GM19351 (cell line): ENCODE results near the gene TMEM243.
"Not testable (repeated sequence)": the region's sequence is repeated elsewhere in the genome, so short reads cannot be mapped to it uniquely, and the experiment has no call there.

Source experiments
- ATAC-seq: cut with Tn5 transposase; IDR thresholded peaks from one replicate; pipeline ENCODE4 v1.9.1; 2021; ENCODE audit warnings: mild to moderate bottlenecking, moderate library complexity; ENCODE audit not compliant: unreplicated experiment

The TMEM243 gene

DNA sequence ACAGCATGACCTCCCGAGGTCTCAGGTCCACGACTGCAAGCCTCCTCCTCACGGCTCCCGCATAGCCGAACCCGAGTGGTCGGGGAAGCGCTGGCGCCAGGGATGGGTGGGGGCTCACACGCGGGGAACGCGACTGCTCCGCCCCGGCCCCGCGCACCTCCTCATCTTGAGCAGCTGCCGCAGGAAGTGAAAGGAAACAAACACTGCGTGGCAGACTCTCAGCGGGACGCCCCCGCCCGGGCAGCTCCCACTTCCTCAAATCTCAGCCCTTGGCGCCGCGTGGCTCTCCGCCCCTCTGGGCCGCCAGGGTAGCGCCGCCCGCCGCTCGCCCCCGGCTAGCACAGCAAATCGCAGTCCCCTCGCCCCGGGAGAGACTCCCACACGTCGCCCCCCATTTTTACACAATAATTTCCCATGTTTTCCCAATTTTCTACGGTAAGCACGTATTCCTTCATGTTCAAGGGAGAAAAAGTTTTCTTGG, at the start of gene TMEM243:
Gene TMEM243 (minus strand): TSS at position 188 of the 481 bp plus-strand sequence. CDS start 229 bp downstream, outside the sequence.
- peak; percentile 46 for ATAC-seq

- peak; percentile 90 for ATAC-seq
Observed at GRCh38 chr7:87267239-87267900, 47.8 kb upstream of the TMEM243 start.

GRCh38 chr7:87263537-87263936, 44.0 kb upstream of the TMEM243 start:
- ATAC-seq: no peak

DNA sequence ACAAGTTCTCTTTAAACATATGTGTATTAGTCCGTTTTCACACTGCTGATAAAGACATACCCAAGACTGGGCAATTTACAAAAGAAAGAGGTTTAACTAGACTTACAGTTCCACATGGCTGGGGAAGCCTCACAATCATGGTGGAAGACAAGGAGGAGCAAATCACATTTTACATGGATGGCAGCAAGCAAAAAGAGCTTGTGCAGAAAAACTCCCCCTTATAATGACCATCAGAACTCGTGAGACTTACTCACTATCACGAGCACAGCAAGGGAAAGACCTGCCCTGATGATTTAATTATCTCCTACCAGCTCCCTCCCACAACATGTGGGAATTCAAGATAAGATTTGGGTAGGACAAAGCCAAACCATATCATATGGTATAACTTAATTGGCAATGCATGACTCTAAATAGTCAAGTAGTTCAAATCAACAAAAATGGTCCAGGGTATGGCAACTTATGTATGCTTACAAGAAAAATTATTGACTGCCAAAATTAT, 34.1 kb upstream of the TMEM243 start:
- ATAC-seq: no peak

GRCh38 chr7:87245671-87246070, 26.1 kb upstream of the TMEM243 start:
- ATAC-seq: not testable (repeated sequence)

DNA sequence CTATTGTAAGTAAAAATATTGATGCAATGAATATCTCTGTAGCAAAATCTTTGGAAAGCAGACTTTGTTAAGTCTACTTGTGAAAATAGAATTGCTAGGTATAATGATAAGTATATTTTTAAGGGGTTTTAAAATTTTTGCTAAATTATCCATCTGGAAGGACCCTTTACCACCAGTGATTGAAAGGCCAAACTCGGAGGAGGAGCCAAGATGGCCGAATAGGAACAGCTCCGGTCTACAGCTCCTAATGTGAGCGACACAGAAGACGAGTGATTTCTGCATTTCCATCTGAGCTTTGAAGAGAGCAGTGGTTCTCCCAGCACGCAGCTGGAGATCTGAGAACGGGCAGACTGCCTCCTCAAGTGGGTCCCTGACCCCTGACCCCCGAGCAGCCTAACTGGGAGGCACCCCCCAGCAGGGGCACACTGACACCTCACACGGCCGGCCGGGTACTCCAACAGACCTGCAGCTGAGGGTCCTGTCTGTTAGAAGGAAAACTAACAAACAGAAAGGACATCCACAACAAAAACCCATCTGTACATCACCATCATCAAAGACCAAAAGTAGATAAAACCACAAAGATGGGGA, 19.0 kb upstream of the TMEM243 start:
- not testable (repeated sequence) for ATAC-seq

GRCh38 chr7:87234949-87235348, 15.4 kb upstream of the TMEM243 start:
- ATAC-seq: no peak

- no peak for ATAC-seq
Observed at GRCh38 chr7:87231711-87232110, 12.2 kb upstream of the TMEM243 start.

DNA sequence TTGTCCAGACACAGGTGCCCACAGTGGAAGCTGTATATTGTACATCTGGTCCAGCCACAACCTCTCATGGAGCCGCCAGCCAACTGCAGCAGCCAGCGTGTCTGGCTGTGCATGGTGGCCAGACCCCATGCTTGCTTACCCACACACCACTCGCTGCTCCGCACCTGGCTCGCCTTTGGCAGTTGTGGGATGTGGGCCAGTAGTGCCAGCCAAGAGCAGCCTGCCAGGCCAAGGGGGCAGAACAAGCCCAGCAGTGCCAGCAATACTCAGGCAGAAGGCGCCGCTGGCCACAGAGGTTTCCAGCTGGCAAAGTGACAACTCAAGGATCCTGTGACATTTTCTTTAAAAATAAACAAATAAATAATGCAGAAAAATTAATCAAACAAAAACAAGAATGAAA, 11.7 kb upstream of the TMEM243 start:
- no peak for ATAC-seq

DNA sequence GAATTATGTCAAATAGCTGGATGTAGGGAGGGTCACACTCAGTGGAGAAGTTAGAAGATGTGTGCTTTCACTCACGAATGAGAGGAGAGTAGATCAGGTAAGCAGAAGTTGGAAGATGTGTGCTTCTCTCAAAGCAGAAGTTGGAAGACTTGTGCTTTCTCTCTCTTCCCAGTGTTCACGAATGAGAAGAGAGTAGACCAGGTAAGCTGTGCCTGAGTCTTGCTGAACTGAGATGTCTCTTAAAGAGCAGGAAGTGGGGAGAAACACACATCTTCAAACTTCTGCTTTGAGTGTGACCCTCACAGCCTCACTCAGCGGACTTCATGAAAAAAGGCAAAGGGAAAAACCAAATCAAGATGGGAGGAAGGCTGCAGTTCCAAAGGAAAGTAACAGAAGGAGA, 7.0 kb upstream of the TMEM243 start:
- no peak for ATAC-seq

DNA sequence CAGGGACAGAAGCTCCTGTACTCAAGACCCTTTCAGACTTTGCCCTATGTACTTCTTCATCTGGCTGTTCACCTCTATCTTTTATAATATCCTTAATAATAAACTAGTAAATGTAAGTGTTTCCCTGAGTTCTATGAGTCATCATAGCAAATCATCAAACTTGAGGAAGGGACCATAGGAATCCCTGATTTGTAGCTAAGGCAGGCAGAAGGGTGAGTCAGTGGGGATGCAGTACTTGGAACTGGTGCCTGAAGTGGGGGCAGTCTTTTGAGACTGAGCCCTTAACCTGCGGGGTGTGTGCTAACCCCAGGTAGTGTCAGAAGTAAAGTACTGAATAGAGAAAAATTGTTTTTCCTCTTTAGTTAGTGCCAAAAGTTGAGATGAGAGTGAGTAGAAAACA, 6.2 kb upstream of the TMEM243 start:
- no peak for ATAC-seq

- no peak for ATAC-seq
Observed at GRCh38 chr7:87223666-87224065, 4.1 kb upstream of the TMEM243 start.

DNA sequence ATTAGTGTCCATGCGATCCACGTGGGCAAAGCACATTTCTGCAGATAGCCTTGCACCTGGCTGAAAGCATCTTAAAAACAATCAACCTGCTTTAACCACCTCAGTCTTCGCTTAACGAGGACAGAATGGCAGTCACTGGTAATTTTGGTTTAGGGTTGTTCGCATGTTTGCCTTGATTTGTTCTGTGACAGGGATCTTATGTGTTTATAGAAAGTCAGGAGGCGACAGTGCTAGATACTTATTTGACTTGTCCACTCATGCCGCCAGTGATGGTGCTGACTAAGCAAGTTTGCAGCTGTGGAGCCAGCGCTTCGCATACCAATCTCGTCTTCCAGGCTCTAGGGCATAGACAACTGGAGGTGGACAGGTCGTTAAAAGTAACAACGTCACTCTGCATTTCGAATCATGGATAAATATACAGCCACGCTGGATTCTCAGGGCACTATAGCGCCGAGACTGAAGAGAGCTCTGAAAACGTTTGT, 1.2 kb upstream of the TMEM243 start:
- ATAC-seq: no peak

DNA sequence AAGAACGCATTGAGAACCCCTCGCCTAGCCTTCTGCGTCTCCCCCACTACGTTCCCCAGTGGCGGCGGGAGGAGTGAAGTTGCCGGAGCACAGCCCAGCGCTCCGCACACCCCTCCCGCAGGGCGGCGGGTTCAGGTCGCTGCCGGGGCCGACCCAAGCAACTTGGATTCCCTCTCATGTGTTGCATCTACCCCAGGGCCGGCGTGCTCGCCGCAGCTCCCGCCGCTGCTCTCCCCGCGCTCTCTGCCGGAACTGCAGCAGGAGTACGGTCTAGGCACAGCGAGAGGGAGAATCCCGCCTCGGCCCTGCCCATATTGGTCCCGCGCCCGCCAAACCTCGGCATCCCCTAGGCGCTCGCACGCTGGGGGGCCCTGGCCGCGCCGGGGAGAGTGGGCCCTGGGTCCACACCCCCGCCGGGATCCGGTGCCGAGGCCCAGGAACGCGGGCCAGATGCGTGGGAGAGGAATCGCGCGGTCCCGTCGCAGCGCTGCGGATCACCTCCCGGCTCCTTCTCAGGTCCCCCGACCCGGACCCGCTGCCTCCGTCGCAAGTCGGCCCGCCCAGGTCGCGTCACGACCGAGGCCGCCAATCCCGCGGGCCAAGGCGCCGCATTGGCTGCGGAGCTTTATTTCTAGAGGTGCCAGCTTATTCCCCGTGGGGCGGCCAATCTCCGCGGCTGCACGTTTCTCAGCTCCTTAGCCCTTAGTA, 648 bp upstream of the TMEM243 start:
- ATAC-seq: peak; percentile 37

GRCh38 chr7:87218796-87219544, 562 bp downstream of the TMEM243 start:
- ATAC-seq: no peak

GRCh38 chr7:87217983-87218653, 1.4 kb downstream of the TMEM243 start:
- no peak for ATAC-seq

DNA sequence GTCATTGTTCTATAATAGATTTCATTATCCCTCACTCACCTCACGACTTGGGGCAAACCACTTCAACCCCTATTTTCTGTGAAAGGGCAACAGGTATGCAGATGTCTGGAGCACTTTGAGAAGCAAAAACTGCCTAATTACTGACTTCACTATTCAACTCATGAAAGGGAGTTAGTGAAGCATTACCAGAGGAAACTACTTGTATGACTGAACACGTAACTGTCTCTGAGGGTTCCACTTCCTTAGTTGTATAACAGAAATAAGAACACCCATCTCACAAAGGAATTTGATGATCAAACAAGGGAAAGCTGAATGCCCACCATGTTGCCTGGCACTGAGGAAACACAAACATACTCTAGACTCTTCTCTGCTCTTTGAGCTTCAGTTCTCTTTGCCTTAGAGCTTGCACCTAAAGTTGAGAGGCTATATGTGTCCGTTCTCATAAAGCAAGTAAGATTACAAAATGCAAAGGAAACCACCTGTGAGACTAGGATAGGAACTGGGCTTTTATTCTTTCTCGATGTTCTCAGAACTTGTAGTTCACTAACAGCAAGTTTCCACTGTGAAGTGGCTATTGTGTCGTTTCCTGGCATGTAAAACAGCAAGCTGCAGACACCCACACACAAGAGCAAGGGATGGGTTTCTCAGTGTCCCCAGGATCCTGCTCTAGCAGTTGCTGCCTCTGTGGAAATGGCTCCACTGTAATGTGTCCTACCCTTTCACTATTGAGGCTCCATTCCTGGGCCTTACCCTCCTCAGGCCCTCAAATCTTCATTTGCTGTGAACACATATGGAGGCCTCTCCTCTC, 2.6 kb downstream of the TMEM243 start:
- ATAC-seq: peak; percentile 53

DNA sequence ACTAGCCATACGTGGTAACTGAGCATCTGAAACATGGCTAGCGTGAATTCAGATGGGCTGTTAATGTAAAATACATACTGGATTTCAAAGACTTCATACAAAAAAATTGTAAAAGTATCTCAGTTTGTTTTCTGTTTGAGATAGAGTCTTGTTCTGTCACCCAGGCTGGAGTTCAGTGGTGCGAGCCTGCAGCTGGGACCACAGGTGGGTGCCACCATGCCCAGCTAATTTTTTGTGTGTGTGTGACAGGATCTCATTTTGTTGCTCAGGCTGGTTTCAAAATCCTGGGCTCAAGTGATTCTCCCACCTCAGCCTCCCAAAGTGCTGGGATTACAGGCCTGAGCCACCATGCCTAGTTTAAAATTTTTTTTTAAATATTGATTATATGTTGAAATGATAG, 4.5 kb downstream of the TMEM243 start:
- no peak for ATAC-seq

- no peak for ATAC-seq
Observed at GRCh38 chr7:87213811-87214210, 5.7 kb downstream of the TMEM243 start.

DNA sequence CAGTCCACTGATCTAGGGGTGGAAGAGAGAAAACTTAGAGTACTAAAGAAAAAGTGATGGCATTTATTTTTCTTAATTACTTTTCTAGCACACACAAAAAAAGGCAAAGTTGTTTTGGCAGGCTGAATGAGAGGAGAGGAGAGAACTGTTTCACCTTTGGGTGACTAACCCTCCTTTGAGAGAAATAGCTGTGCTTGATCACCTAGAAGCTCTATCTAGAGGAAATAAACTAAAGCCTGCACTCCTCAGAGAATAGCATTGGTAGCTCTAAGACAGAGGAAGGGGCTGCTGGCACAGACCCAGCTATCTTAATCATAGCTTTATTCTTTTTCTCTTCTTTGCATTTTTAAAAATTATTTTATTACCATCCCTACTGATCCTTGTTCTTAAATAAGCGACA, 6.3 kb downstream of the TMEM243 start:
- no peak for ATAC-seq
